BLaER1 treated with 17β-estradiol and CSF1 and Interleukin-3, amounts not matched to agents 10 nM and 100 nM (cell line): ENCODE data around the gene FADS2.

Experiments
- H3K27ac ChIP-seq, 11 experiments: shearing (Covaris generic); formaldehyde crosslinking; 2 replicates each; pipeline ENCODE4 v1.8.1; 2022
- H3K27me3 ChIP-seq, 11 experiments: shearing (Covaris generic); formaldehyde crosslinking; 2 replicates each; pipeline ENCODE4 v1.8.1; 2022
- H3K36me3 ChIP-seq, 11 experiments: shearing (Covaris generic); formaldehyde crosslinking; 2 replicates each; pipeline ENCODE4 v1.8.1; 2022
- H3K4me1 ChIP-seq, 10 experiments: shearing (Covaris generic); formaldehyde crosslinking; 2 replicates each; pipeline ENCODE4 v1.8.1; 2022
- H3K4me2 ChIP-seq, 11 experiments: shearing (Covaris generic); formaldehyde crosslinking; 2 replicates each; pipeline ENCODE4 v1.8.1; 2022
- H3K4me3 ChIP-seq, 10 experiments: shearing (Covaris generic); formaldehyde crosslinking; 2 replicates each; pipeline ENCODE4 v1.8.1; 2022
- H3K9ac ChIP-seq, 11 experiments: shearing (Covaris generic); formaldehyde crosslinking; 2 replicates each; pipeline ENCODE4 v1.8.1; 2022
- H3K9me3 ChIP-seq, 11 experiments: shearing (Covaris generic); formaldehyde crosslinking; replicated peaks in 1 of 11; 2 replicates each; pipeline ENCODE4 v1.8.1; 2022
- H4K20me1 ChIP-seq, 11 experiments: shearing (Covaris generic); formaldehyde crosslinking; 2 replicates each; pipeline ENCODE4 v1.8.1; 2022
- Cebpa-rat ChIP-seq, 11 experiments: shearing (Covaris generic); IDR thresholded peaks; 2 replicates each; pipeline ENCODE4 v1.8.1; 2022

Gene FADS2

DNA sequence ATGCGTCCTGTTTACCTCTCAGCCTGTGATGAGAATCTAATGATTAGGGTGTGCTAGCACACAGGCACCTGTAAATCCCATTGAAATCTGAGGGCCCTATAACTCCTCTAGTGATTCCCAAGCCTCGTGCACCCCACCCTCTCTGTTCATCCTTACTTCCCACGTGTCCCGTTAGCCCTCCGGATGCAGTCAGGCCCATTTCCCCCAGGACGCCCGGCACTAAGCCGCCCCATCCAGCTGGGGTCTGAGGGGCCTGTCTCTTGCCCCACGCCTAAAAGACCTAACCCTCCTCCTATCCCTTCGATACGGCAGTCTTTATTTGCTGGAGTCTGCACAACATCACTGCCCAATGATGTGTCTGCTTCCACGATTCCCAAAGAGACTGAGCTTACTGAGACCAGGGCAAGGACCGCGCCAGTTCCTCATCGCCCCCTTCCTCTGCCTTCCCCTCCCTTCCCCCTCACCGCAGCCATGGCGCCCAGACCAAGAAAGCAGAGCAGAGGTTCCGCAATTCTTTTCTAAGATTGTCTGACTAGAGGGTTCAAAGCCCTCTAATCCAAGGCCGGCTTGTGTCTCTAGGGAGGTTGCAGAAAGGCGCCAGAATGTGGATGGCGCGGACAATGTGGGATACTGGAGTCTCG is 1.1 kb upstream of the FADS2 start:
- Histone ChIP-seq H3K36me3 (peaks cover 0 to 12% (median 0%) of the 10 kb centered on the region in 11 experiments; a peak in 8 of 22 replicates), H3K4me1 (peaks cover 42 to 47% (median 45%) of the 10 kb centered on the region in 10 experiments), H4K20me1 (peaks cover 0 to 32% (median 30%) of the 10 kb centered on the region in 11 experiments; a peak in 17 of 22 replicates), H3K27ac (peak overlapping the region; percentile 93 to 99 (median 96)), H3K27me3 (no peaks in the 10 kb centered on the region), H3K4me3 (peak overlapping the region; percentile 78 to 97 (median 89)), H3K9me3 (no peaks in the 10 kb centered on the region), H3K4me2 (peak overlapping the region; percentile 91 to 100 (median 98)), H3K9ac (peak overlapping the region; percentile 90 to 98 (median 95))
- no peak for TF ChIP-seq Cebpa-rat (IDR thresholded peaks at IDR 0.05)

DNA sequence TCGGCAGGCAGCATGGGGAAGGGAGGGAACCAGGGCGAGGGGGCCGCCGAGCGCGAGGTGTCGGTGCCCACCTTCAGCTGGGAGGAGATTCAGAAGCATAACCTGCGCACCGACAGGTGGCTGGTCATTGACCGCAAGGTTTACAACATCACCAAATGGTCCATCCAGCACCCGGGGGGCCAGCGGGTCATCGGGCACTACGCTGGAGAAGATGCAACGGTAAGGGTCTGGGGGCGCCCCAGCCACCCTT is 204 bp downstream of the FADS2 start:
- peak overlapping the region; percentile 90 to 98 (median 95) for H3K9ac ChIP-seq
- H3K4me1 ChIP-seq = peaks cover 55 to 59% (median 57%) of the 10 kb centered on the region in 10 experiments
- H4K20me1 ChIP-seq = peaks cover 0 to 44% (median 39%) of the 10 kb centered on the region in 11 experiments; a peak in 17 of 22 replicates
- H3K27me3 ChIP-seq = no peaks in the 10 kb centered on the region
- H3K36me3 ChIP-seq = peaks cover 0 to 22% (median 7%) of the 10 kb centered on the region in 11 experiments; a peak in 10 of 22 replicates
- peak overlapping the region; percentile 91 to 100 (median 98) for H3K4me2 ChIP-seq
- TF ChIP-seq Cebpa-rat (IDR thresholded peaks at IDR 0.05) = no peak
- H3K27ac ChIP-seq = peak overlapping the region; percentile 70 to 99 (median 96)
- peak overlapping the region; percentile 78 to 97 (median 89) for H3K4me3 ChIP-seq
- no peaks in the 10 kb centered on the region for H3K9me3 ChIP-seq

DNA sequence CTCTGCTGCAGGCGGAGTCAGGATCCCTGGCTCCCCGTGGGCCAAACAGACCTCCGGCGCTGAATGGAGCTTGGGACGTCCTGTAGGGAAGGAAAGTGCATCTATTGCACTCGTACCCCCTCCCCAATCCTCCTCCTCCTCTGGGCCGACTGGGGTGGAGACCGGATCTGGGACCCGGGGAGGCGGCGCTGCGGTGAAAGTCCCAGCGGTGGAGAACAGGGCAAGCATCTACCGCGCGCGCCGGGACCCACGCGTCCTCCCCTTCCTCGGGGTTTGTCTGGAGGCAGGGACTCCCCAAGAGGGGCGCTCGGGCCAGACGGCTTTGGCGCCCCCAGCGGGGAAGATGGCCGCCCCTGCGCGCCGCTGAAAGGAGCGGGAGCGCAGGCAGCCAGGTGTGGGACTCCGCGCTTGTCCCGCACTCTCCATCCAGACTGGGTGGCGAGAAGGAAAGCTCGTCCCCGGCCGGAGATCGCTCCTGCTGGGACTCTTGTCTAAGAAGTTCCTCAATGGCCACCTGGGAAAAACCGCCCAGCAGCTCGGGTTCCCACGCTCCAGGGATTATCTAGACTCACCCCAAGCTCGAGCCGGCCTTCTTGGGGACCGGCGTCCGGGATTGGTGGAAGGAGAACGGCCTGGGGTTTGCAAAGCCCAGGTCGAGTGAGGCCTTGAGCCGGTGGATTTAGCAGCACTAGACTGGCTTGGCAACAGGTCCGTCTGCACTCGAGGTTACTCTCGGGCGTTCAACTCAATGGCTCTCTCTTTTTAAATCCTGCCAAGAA is 718 bp downstream of the FADS2 start:
- TF ChIP-seq Cebpa-rat (IDR thresholded peaks at IDR 0.05) = no peak
- Histone ChIP-seq H4K20me1 (peaks cover 0 to 44% (median 39%) of the 10 kb centered on the region in 11 experiments; a peak in 17 of 22 replicates), H3K36me3 (peaks cover 0 to 27% (median 7%) of the 10 kb centered on the region in 11 experiments; a peak in 11 of 22 replicates), H3K4me3 (peak overlapping the region; percentile 78 to 97 (median 89)), H3K9me3 (no peaks in the 10 kb centered on the region), H3K4me1 (peaks cover 60 to 64% (median 63%) of the 10 kb centered on the region in 10 experiments), H3K9ac (peak overlapping the region; percentile 90 to 98 (median 95)), H3K4me2 (peak overlapping the region; percentile 91 to 100 (median 98)), H3K27ac (peak overlapping the region; percentile 70 to 99 (median 96)), H3K27me3 (no peaks in the 10 kb centered on the region)

DNA sequence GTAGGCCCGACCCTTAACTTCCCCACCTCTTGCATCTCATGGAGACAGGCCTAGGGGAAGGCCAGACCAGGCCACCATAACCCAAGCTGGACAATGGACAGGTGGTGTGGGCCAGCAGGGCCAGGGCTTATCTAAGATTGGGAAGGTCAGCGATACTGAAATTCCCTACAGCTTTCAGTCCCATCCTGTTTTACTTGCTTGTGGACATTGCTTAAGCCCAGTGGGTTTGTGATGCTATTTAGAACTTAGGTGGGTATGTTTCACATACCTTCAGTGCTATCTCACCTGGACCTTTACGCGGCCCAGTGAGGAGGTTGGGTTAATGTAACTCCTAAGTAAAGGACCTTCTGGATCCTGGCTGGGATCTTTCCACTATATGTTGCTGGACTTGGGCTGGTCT is 1.7 kb downstream of the FADS2 start:
- H3K4me3 ChIP-seq = peak overlapping the region; percentile 78 to 97 (median 89)
- H4K20me1 ChIP-seq = peaks cover 0 to 44% (median 39%) of the 10 kb centered on the region in 11 experiments; a peak in 17 of 22 replicates
- peak overlapping the region; percentile 91 to 100 (median 98) for H3K4me2 ChIP-seq
- no peaks in the 10 kb centered on the region for H3K27me3 ChIP-seq
- H3K9me3 ChIP-seq = no peaks in the 10 kb centered on the region
- peak overlapping the region; percentile 90 to 98 (median 95); a peak in 21 of 22 replicates for H3K9ac ChIP-seq
- H3K4me1 ChIP-seq = peaks cover 67 to 73% (median 71%) of the 10 kb centered on the region in 10 experiments
- peak overlapping the region in 10 of 11 experiments; percentile 93 to 99 (median 96); a peak in 21 of 22 replicates for H3K27ac ChIP-seq
- H3K36me3 ChIP-seq = peaks cover 0 to 31% (median 7%) of the 10 kb centered on the region in 11 experiments; a peak in 11 of 22 replicates
- TF ChIP-seq Cebpa-rat (IDR thresholded peaks at IDR 0.05) = no peak

DNA sequence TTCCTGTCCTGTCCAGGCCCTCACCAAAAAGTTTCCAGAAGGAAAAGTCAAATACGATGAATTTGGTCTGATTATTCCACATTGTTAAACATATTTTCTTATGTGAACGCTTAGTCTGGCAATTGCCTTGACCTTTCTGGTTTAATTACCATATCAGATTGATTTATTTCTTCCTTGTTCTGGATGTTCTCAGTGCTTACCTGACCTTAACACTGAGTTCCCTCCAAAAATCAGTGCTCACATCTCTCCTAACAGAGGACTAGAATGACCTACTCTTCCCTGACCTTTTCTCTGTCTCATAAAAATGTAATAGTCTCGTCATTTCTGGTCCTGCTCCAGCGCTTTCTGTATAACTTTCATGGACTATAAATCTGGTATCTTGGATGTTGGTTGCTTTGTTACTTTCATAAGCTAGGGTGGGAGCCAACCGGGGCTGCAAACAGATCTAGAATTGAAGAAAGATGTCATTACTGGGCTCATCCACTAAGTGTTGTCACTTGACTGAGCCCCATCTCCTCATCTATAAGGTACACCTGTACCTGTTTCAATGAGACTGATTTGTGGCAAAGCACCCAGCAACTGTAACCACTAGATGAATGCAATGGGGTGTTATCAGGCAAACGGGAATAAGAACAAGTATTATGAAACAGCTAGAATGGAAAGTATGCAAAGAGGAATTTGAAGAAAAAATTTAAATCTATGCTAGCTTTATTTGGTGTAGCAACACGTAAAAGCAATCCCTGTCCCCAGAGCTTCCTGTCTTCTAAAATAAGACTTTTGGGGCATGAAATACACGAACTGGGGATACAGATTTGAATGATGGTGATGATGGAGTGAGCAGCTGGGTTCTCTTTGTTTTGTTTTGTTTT is 2.4 kb downstream of the FADS2 start:
- peaks cover 74 to 79% (median 77%) of the 10 kb centered on the region in 10 experiments for H3K4me1 ChIP-seq
- peaks cover 0 to 44% (median 39%) of the 10 kb centered on the region in 11 experiments; a peak in 17 of 22 replicates for H4K20me1 ChIP-seq
- H3K27me3 ChIP-seq = no peaks in the 10 kb centered on the region
- H3K27ac ChIP-seq = peak overlapping the region in 10 of 11 experiments; percentile 93 to 99 (median 96); a peak in 17 of 22 replicates
- H3K9ac ChIP-seq = peak overlapping the region; percentile 90 to 98 (median 95); a peak in 21 of 22 replicates
- H3K36me3 ChIP-seq = peaks cover 0 to 31% (median 7%) of the 10 kb centered on the region in 11 experiments; a peak in 11 of 22 replicates
- H3K4me2 ChIP-seq = peak overlapping the region; percentile 91 to 100 (median 98)
- peak overlapping the region; percentile 78 to 97 (median 89) for H3K4me3 ChIP-seq
- no peak for TF ChIP-seq Cebpa-rat (IDR thresholded peaks at IDR 0.05)
- H3K9me3 ChIP-seq = no peaks in the 10 kb centered on the region

DNA sequence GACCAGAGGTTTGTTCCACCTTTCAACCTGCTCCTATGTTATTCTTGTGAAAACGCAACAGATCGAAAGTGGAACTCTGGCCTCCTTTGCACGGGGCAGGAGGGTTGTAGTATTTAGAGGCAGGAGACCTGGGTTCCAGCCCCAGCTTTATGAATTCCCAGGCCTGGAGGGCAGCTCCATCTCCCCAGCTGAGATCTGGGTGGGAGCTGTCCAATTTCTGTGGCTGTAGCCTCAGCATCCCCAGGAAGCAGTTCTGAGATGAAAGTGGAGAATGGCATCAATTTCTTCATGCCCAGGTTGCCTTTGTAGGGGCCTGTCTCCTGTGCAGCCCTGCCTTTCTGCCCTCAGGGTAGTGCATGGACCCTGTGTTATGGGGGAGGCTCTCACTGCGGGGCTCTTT is 4.1 kb downstream of the FADS2 start:
- H3K36me3 ChIP-seq = peaks cover 0 to 42% (median 13%) of the 10 kb centered on the region in 11 experiments; a peak in 19 of 22 replicates
- peak overlapping the region; percentile 91 to 100 (median 98) for H3K4me2 ChIP-seq
- peaks cover 0 to 44% (median 39%) of the 10 kb centered on the region in 11 experiments; a peak in 17 of 22 replicates for H4K20me1 ChIP-seq
- peak overlapping the region; percentile 39 to 98 (median 95); a peak in 18 of 22 replicates for H3K9ac ChIP-seq
- no peaks in the 10 kb centered on the region for H3K27me3 ChIP-seq
- TF ChIP-seq Cebpa-rat (IDR thresholded peaks at IDR 0.05) = no peak
- H3K27ac ChIP-seq = peak overlapping the region in 10 of 11 experiments; percentile 89 to 99 (median 96); a peak in 17 of 22 replicates
- H3K4me3 ChIP-seq = peak overlapping the region in 7 of 10 experiments; percentile 78 to 97 (median 87); a peak in 9 of 20 replicates
- H3K4me1 ChIP-seq = peaks cover 72 to 78% (median 75%) of the 10 kb centered on the region in 10 experiments
- H3K9me3 ChIP-seq = no peaks in the 10 kb centered on the region

DNA sequence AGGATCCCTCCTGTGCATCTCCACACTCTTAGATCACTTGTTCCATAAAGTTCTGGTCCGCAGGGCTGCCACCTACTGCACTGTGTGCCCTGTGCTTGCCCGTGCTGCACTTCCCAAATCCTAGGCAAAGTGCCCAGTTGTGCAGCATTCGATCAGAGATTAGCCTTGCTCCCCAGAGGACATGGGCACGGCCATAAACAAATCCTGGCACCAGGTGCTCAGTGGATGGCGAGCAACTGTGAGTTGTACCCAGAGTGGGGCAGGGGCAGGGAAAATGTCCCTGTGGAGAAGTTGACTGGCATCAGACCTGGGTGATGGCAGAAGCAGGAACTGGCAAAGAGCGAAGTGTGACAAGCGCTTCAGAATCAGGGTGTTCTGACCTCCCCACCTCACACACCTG is 4.7 kb downstream of the FADS2 start:
- peak overlapping the region; percentile 91 to 100 (median 98) for H3K4me2 ChIP-seq
- H3K4me1 ChIP-seq = peaks cover 72 to 82% (median 77%) of the 10 kb centered on the region in 10 experiments
- no peaks in the 10 kb centered on the region for H3K27me3 ChIP-seq
- no peak for TF ChIP-seq Cebpa-rat (IDR thresholded peaks at IDR 0.05)
- H3K9ac ChIP-seq = peak overlapping the region in 10 of 11 experiments; percentile 74 to 97 (median 94); a peak in 15 of 22 replicates
- no peaks in the 10 kb centered on the region for H3K9me3 ChIP-seq
- H3K27ac ChIP-seq = peak overlapping the region in 10 of 11 experiments; percentile 75 to 99 (median 94); a peak in 18 of 22 replicates
- H3K4me3 ChIP-seq = peak overlapping the region in 5 of 10 experiments; percentile 11 to 97 (median 80); a peak in 6 of 20 replicates
- peaks cover 0 to 47% (median 39%) of the 10 kb centered on the region in 11 experiments; a peak in 17 of 22 replicates for H4K20me1 ChIP-seq
- H3K36me3 ChIP-seq = peaks cover 3 to 48% (median 18%) of the 10 kb centered on the region in 11 experiments; a peak in 21 of 22 replicates
